ENCODE results near the gene HOXA3. TPM values are rescaled to one million over a fixed set of nuclear protein-coding genes. Genes with fewer than 3 reads are reported as not detected.

Gene HOXA3
- total RNA-seq, 1 donor from 2014 or later = 2.4 TPM

DNA sequence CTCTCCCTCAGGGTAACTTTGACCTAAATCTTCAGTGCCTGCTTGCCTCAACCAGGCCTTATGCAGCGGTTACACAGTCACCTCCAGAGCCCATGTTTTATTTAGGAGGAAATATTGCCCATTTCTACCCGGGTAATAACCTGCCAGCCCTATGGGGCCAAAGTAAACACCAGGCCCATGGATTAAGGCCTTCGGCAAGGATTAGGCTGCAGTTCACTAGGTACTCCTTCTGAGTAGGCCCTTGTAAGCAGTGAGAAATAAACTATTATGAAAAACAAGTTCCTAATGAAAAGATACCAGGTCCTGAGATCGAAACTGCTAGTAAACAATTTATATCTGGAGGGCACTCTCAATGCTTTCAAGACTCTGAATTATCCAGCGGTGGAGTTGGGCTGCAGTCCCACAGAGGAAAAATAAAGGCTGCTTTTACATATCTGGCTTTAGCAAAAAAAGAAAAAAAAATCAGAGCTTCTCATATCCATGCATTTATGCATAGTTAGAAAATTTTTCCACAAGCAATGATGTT, 25.5 kb upstream of the HOXA3 start:
- no peak for DNase-seq

DNA sequence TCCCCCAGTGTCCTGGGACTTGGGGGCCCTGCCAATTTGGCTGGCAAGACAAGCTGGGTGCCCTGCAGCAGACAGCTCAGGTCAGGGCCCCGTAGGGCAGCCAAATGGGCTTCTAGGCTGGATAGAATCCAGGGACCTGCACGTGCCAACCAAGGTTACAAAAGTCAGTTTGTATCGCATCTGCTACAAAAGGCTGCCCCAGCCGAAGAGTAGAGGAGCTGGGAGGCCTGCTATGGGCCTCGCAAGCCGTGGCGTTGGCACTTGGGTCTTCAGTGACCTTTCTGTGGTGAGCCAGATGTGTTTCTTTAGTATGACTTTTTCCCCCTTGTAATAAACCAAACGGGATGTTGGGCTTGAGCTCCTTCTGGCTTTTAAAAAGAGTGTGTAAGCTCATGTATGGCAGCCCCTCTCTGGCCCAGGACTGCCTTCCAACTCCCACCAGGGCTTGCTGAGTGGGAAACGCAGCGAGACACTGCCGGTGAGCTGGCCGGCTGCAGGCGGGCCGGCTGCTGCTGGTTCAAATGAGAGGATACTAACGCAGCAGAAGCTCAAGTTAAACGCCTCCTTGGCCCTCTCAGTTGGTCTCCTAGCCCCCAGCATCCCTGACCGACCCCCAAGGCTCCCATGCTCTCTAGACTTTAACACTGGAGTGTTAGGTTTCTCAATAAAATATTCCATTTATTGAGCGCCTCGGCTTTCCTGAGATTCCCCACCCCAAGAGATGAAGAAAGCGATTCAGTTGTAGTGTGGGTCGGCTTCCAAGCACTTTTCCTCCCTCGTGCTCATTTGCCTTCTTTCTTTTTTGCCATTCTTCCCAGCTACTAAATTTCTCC, 24.8 kb upstream of the HOXA3 start:
- DNase-seq = no peak

DNA sequence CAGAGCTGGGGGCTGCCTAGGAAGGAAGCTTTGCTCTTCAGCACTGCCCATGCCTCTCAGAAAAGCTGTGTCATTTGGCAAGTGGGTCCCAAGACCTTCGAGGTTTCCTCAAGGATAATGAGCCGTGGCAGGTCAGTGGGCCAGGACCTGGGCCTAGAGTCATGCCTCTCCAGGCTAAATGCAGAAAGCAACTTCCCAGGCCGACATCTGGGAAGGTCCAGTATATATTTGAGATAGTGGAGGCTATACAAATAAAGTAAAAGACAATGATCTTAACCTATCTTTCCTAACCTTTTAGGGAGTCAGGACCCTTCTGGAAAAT, 24.1 kb upstream of the HOXA3 start:
- DNase-seq = no peak

DNA sequence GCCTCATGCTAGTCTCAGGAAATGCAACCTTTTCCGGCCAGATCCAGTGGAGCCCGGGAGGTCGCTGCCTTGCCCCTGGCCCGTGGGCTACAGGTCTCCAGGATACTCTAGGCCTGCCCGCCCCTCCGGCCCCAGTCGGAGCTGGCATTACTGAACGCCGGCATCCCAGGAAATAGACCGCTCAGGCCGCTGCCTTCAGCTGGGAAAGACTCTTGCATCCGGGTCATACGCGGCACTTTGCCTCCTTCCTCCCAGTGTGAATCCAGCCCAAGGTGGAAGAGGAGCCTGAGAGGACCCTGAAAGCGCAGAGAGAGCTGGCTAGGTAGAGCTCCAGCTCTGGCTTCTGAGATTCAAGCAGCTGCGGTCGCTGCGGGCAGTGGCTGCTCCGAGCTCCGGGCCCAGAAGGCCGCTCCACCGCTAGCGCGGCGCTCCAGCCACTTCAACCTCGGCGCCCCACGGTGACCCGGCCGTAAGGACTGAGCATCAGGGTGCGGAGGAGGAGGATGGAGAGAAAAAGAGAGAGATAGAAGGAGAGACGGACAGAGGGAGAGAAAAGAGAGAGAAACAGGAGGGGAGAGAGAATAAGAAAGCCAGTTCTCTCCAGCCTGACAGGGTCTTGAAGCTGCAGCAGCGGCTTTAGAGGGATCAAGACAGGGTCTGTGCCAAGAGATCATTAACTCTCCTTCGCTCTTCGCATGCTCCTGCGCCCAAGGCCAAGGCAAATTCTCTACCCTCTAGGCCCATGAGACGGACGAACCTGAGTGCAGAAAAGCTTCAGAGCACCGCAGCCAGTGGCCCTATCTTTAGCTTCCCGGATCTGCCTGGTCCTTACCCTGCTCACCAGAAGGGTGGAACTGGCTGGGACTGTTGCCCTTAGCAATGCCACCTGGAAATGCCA, 23.5 kb upstream of the HOXA3 start:
- no peak for DNase-seq

DNA sequence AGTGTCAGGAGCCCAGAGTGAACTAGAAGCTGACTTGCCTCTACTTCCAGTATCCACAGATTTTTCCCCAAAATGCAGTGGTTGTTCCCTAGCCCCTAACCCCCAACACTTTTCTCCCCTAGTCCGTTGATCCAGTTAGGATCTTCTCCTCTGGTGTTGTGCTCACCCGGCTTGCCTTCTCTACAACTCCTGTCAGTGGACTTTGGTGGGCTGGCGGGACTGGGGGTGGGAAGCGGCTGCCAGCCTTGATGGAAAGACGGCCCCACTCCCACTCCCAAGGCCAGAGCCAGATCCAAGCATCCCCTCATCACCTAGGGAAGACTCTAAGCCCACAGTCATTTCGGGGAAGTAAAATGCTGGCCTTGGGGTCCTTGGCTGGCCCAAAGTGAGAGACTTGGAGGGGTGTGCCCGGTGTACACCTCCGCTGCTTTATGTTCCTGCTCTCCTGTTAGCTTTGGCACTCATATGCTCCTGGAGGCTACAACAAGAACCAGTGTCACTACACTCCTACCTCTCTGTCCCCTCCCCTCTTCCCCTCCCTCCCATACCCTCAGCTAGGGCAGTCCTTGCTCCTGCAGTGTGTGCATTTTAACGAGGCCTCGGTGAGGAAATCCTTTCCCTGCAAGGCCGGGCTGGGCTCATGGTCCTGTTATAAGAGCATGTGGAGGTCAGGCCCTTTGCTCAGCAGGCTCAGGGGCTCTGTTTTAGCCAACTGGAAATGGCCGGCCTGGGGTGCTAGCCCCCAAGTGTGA, 22.7 kb upstream of the HOXA3 start:
- DNase-seq = no peak

DNA sequence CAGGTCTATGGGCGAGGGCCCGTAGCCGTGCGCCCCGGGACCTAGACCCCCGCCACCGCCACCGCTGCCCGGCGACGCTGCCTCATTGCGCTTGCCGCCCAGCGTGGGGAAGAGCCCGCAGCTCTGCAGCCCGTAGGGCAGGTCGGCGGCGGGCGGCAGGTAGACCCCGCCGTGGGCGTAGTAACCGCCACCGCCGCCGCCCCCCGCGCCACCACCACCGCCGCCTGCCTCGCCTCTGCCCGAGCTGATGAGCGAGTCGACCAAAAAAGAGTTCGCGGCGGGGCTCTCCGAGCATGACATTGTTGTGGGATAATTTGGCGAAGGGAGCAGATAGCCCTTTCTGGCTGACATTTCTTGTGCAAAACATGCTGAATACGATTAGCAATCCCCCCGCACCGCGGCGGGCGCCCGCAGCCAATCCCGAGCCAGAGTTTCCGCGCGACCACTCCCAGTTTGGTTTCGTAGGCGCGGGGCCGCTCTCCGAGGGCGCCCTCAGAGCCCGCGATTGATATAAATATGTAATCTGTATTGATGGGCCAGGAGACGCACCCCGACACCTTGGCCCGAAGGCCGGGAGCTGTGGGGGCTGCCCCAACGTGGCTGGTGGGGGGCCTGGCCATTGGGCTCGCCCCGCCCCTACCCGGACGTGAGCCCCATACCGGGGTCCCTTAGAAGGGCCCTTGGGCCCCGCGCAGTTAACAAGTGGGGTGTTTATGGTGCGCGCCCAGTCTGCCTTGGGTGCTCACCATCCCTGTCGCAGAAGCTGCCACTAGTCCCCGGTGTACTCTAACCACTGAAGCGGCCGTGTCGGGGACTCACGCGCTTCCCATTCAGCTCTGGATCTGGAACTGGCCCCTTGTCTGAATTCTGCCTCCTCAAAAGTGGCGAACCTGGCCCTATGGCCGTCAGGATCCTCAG, 21.8 kb upstream of the HOXA3 start, which contains the start of gene HOXA10:
TSS of gene HOXA10 (minus strand) at position 365 of the 918 bp plus-strand sequence. CDS start at position 351, 14 bp downstream.
- DNase-seq = no peak

DNA sequence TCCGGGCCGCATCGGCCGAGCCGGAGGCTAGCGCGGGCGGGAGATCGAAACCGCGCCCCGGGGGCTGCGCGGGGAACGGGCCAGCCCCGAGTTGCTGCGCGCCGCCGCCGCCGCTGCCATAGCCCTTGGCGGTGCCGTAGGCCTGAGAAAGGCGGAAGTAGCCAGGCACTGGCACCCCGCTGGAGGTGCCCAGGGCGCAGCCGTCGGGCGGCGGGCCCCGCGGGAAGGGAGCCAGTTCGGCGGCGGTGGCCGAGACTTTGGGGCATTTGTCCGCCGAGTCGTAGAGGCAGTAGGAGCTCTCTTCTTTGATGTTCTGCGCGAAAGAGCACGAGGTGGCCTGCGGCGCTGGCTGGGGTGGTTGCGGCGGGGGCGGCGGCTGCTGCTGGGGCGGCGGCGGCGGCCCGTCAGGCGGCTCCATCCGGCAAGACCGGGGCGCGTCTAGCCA, 21.1 kb upstream of the HOXA3 start:
- no peak for DNase-seq

DNA sequence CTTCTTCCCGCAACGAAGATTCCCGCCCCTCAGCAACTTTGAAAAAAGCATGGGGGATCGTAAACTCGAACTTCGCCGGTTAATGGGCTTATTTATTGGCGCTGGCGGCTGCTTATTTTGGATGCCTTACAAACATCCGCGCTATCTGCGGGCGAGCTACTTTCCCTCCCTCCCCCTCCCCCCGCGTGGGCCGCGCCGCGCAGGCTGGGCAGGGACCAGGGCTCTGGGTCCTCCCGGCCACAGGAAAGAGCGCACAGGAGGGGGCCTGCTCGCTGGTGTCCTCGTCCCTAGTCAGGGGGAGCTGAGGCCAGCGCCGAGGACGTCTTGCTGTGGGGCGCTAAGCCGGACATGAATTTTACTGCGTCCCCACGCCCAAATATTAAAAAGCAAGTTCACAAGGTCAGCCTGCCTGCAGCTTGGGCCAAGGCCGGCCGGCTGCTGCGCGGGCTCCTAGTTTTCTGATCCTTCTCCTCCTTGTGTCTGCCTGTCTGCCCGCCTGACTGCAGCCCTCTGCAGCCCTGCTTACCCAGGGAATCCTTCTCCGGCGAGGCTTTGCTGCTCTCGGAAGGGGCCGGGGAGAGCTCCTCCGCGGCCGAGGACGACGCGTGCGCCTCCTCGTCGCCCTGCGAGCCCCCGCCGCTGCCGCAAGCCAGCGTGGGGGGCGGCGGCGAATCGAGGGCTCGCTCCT, 20.6 kb upstream of the HOXA3 start:
- no peak for DNase-seq

DNA sequence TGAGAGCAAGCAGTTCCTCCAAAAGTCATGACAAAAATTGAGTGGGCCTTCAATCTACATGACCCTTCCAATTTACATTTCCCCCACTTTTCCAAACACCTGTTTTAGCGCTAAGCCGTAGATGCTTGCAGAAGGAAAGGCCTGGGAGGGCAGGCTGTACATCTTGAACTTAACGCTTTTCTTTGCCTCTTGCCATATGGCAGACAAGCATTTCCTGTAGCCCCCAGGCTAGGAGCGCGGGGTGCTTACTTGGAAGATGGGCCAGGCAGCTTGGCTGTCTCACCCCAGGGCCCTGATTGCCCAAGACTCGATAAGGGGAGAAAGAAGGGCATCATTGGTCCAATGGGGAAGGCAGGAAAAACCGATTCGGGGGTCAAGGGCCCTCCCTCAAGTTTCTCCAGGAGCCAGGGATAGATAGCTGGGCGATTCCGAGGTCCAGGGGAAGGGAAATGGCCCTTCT, 20.0 kb upstream of the HOXA3 start:
- no peak for DNase-seq

DNA sequence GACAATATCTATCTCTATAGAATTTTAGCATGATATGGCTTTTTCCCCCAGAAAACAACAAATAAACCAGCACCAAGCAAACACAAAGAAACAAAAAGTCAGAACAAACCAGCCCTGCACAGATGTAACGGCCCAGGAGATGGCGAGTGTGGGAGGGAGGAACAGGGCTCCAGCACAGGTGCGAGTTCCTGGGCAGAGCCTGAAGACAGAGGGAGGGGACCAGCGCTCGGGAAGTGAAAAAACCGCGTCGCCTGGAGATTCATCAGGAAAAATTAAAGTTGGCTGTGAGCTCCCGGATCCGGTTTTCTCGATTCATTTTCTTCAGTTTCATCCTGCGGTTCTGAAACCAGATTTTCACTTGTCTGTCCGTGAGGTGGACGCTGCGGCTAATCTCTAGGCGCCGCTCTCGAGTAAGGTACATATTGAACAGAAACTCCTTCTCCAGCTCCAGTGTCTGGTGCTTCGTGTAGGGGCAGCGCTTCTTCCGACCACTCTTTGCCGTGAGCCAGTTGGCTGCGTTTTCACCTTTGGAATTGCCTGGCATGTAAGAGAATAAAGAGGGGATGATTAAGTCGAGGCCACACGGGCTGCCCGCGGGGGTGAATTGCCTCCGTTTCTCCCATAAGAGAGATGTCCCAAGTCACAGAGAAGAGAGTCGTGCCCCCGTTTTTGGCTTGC, 19.4 kb upstream of the HOXA3 start:
- no peak for DNase-seq

DNA sequence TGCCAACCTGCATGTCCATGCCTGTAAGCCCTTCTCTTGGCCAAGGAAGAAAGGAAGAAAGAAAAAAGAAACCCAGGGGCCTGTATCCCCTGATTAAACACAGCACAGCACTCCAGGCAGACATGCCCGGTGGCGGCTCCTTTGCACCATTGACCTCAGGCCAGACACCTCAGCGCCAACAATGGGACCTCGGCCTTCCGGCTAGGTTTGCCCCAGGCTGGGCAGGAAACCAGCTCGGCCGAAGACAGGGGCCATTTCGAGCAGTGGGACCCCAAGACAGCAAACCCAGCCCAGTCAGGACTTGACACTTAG, 18.9 kb upstream of the HOXA3 start:
- no peak for DNase-seq

DNA sequence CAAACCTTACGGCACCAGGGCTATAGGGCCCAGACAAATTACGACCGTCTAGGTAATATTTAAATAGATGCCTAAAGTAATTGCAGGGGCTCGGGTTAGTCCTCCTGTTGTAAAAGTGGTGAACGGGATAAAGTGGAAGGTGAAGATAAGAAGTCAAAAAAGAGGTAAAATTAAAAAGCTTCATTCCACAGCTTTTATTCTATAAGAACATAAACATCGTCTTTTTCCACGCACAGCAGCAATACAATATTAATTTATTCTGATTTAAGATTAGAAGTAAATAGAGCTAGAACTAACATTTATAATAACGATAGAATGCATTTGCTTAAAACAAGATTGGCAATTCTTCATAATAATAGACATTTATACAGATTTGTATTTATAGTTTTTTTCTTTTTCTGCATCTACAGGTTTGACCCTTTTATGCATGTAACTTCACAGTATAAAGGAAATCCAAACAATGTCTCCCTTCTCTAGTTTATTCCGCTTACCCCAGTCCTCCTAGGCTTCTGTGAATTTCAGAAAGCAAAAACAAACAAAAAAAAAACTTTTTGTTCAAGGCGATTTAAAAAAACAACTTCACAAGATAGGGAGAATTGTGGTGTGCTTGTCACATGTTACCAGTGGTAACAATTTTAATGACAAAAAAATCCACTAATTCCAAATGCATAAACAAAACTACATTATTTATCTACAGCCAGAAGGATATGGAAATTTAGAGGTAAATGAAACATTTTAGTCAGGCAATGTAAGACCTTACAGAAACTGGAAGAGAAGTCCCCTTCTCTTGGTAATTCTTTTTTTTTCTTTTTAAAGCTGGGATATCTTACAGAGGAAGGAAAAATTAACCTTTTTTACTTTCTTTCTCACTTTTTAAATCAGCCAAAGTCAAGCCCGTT, 18.3 kb upstream of the HOXA3 start:
- no peak for DNase-seq

DNA sequence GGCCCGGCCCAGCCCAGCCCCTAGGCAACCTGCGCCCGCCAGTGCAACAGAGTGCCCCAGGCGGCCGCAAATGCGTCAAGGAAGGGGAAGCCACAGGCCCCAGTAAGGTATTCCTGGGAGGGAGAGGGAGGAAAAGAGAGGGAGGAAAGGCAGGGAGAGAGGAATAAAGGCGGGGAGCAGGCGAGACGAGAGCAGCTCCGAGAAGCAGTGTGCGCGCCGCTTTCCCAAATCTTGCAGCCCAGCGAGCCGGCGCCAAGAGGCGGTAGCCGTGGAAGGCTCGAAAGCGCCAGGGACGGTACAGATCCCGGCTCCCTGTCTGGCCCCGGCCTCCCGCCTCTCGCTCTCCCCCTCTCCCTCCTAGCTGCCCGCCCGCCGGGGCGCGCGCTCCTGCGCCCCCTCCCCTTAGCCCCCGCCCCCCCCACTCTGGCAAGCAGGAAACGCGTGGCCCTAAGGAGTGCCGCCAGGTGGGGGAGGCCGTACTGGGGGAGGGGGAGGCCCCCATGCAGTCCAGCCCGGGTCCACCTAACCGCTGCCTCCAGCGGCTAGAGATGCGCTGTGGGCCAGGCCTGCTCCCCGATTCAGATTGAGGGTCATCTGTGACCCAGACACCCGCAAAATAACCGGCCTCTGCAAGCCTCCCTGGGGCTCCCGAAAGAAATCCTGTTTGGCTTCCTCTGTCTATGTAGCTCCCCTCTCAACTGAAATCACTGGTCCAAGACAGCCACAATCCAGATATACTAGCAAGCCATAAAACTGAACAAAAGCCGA, 17.5 kb upstream of the HOXA3 start:
- DNase-seq = no peak

DNA sequence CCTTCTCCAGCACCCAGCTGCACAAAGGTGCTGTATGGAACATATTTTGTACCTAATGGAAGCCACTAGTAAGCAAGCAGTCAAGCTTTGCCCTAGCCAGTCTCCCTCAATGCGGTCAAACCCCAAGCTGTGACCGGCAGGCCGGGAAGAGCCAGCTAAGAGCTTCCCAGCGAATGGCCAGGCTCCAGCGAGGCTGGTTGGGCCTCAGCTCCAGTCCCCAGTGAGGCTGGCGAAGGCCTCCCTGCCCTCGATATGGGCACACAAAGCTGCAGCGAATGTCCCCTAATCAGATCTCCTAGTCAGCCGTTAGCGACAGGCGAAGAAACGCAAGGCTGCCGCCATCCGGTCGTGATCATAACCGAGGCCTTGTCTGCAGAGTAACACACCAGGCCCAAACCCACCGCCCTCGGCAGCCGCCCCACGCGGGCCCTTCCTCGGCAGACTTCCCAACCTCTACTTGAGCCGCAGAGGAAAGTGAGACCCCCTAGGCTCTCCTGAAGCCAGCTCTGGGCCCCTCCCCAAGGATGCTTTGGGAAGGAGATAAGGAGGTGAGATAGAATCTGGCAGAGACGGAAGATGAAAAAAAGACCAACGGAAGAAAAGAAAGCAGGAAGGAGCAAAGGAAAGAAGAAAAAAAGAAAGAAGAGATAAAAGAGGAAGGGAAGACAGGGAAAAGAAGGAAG, 16.0 kb upstream of the HOXA3 start:
- no peak for DNase-seq

DNA sequence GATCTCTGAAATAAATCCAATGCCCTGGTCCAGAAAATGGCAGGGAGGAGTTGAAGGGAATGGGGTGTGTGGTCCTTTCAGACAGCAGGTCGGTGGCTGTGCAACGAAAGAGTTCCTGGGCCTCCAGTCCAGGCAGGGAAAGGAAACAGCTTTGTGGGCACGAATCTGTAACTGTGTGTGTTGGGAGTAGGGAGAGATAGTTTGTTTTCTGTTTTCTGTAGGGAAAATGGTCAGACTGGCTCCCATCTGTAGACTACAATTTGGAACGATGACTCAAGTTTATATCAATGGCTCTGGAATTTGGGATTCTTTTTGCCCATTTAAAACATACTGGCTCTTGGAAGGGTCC, 15.5 kb upstream of the HOXA3 start:
- no peak for DNase-seq

DNA sequence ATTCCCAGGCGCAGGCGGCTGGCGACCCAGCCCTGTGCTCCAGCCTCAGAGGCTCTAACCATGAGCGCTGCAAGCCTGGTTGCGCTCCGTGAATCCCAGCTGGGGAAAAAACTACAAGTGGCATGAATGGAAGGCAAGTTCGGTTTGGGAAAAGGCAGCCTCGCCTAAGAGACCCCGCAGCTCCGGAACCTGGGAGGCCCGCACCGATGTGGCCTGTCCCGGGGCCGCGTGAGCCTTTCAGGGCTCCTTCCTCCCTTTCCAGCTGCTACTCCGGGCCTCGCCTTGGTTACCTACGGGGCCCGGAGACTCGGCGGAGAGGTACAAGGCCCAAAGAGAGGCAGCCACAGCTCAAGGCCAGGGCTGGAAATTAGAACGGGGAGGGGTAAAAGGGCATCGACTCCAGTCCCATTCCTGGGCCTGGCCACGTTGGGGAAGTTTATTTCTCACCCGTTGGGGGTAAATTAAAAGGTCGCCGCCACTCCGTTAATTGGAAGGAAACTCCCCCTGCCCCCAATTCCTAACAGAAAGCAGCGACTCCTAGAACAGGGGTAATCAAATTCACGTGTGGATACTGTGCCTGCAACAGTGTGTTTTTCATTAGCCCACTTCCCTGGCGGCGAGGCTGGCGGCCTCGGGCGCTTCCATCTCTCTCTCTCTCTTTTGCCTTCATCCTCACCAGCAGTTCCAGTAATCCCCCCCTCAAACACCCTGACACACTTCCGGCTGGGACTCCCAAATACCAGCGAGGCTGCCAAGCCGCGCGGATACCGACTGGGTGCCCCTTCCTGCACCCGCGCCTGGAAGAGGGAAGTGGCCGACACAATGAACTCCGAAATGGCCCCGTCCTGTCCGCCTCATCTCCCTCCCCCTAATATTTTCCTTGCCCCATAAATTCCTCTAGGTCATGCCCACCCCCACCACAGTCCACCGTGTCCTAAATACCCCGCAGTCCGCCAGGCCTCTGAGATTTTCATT, 14.4 kb upstream of the HOXA3 start:
- no peak for DNase-seq
